Mesenteric fat pad (tissue), 1 donor: ENCODE data around the gene ATP9A. TPM values are rescaled to one million over a fixed set of nuclear protein-coding genes. Genes with fewer than 3 reads are reported as not detected.
A peak's percentile ranks its signal among the peaks of the same experiment; 100 is the strongest.

Experiments
- DNase-seq: peaks from one replicate; pipeline ENCODE4 v3.0.0-alpha.2; 2020; ENCODE audit warnings: low spot score
- total RNA-seq: library from RNA; stranded (reverse); fragmentation: NEBNext Ultra II Directional; extraction: Animal tissue kit (Norgen Biotek cat#: 25700); gene quantifications from one replicate; pipeline ENCODE4 v1.2.1, GENCODE V29; 2021
- donor health status: DM: yes; HTN: yes; CAD: no.

The ATP9A gene
- total RNA-seq, 1 donor from 2014 or later: 109 TPM

DNA sequence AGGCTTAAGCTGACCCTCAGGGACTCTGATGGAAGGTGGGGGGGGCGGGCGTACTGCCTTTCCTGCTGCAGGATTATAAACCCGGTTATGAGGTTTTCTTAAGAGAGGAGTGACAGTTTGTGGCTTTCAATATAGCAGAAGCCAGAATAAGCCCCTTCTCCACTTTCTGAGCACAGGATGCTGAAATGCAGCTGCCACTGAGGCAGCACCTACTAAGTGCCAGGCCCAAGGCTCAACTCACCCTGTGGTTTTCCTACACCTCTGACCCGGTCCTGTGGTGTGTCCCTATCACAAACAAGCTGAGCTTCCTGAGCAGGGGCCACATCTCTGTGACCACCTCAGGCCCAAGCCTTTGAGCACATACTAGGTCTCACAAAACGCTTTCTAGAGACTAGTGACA lies 166.1 kb downstream of the ATP9A start:
- no peak for DNase-seq

GRCh38 chr20:51600950-51601349 lies 167.2 kb downstream of the ATP9A start:
- no peak for DNase-seq

DNA sequence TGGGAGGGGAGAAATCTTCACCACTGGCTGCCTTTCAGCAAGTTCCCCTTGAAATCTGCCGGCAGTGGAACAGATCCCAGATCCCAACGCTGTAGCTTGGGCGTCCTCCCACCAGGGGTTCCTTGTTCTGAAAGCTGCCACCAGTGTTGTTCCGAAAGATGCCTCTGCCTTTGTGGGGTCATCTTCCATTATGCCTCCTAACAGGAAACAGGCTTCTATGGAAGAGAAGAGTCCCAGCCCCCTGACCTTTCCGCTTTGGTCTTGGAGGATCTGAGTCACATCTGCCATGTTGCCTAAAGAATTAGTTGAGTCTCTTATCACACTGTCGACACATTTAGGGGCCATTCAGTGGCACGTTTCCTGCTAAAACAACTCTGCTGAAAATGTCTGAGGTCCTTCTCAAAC lies 168.2 kb downstream of the ATP9A start:
- DNase-seq: no peak

DNA sequence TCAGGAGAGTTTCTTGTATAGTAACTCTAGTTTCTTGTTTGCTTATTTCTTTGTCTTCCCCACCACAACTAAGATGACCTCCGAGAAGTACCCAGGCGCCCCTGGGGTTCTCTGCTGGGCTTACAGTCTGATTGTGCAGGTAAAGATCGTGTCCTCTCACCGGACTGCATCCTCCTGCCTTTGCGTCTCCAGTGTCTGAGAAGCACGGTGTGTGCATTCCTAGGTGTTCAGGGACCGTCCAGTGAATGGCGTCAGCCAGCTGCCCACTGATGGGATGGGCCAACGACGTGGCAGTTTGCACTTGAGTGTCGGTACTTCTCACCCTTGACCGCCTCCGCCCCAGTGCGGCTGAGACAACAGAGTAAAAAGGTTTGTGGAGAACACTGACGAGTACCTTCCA lies 169.6 kb downstream of the ATP9A start:
- no peak for DNase-seq

DNA sequence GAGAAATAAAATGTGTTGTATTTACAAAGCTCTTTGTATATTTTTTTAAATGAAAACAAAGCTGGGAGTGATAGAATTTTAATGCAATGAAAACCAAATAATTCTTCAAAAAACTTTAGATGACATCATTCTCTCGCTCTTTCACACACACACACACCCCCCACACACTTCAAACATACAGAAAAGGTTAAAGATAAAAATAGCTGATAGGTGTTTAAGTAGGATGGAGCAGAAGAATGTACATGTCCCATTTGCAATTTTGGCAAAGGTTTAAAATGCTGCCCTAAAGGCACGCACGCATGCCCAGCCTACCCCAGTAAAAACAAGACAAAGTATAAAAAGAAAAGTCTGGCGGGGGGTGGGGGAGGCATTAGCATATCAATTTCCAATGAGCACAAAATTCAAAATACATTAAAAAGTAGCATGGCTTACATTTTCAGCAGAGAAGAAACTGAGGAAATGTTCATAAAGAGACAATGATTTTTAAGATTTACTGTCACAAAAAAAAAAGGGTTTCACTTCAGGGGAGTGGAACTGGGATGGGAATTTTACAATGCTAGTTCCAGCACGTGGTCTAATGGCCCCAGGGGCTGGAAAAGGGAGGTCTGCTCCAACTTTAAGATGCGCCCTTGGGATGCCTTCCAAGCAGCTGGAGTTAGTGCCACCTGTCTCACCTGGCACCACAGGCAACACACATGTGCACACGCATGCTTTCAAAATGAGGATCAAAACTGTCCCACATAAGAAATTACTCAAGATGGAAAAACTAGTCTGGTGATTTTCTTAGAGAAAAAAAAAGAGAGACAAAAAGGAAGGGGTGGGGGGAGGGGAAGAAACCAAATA lies 170.6 kb downstream of the ATP9A start:
- DNase-seq: no peak

GRCh38 chr20:51596668-51597388 lies 171.4 kb downstream of the ATP9A start:
- DNase-seq: no peak

DNA sequence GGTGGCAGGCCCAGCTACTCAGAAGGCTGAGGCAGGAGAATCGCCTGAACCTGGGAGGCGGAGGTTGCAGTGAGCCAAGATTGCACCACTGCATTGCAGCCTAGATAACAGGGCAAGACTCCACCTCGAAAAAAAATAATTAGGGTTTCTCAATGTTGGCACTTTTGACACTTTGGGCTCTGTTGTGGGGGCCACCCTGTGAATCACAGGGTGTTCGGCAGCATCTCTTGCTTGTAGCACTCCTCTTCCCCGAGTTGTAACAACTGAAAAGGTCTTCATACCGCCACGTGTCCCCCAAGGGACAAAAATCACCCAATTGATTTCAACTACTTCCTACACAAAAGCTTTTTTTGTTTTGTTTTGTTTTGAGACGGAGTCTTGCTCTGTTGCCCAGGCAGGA lies 172.4 kb downstream of the ATP9A start:
- no peak for DNase-seq

DNA sequence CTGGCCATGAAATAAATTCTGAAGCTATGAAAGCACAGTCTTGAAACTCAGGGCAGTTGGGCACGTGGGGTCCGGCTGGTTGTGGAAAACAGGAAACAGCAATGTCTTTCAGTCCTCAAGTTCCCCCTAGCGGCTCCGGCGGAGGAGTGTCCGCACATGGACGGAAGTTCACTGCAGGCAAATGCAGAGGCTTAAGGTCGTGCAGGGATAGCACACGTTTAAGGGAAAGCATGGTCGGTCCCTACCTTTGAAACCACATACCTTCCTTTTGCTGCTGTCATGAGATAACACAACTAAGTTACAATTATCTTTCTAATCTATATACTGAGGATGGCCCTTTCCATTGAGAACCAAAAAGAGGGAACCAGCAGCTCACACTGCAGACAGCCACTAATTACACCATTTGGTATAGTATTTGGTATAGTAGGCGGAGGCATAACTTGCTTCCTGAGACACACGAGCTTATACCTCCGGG lies 173.1 kb downstream of the ATP9A start:
- peak; percentile 92 for DNase-seq

- DNase-seq: no peak
Observed at GRCh38 chr20:51594236-51595057, 173.7 kb downstream of the ATP9A start.

DNA sequence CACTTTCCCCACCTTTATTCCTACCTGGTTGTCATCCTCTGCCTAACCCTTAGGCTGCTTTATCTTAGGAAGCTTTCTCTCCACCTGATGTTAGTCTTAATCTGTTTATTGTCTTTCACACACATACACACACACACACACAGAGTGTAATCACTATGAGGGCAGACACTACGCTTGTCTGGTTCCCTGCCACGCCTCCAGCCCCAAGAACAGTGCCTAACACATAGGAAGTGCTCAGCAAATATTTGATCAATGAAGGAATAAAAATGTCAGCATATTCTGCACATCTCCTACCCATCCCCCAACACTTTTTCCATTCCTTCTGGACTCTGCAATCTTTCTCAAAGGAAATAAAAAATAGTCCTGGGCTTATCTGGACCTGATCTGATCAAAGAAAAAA lies 174.6 kb downstream of the ATP9A start:
- no peak for DNase-seq

DNA sequence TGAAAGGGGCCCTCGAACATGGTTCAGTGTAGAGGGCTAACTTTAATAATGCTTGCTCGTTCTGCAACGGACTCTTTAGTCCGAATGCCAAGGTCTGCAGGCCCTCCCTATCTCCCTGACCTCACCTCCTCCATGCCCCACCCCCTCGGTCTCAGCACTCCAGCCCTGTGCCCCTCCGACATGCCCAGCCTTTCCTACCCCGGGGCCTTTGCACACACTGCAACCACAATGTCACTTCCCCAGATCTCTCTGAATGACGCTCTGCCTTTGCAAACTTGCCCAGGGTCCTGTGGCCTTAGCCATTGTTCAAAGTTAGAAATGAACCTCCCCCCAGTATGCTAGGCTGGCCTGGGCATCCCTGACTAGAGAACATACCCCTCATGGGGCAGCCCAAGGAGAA lies 175.6 kb downstream of the ATP9A start:
- DNase-seq: no peak

GRCh38 chr20:51591871-51592270 lies 176.3 kb downstream of the ATP9A start:
- no peak for DNase-seq

DNA sequence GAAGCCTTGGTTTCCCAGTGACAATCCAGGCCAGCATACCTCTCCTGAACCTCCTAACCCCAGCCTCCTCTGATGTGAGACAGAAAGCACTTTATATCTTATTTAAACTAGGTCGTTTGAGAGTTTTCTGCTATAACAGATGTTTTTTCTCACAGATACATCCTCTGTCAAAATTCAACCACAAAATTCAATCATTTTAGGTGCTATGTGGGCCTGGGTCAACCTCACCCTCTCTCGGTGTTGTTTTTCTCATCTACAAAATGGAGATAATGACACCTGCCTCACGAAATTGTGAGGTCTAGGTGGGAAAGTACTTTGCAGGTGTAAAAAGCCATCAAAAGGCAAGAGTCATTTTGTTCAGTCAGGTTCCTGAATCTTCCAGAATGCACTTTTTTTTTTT lies 179.4 kb downstream of the ATP9A start:
- no peak for DNase-seq

- DNase-seq: no peak
Observed at GRCh38 chr20:51587145-51587544, 181.0 kb downstream of the ATP9A start.

DNA sequence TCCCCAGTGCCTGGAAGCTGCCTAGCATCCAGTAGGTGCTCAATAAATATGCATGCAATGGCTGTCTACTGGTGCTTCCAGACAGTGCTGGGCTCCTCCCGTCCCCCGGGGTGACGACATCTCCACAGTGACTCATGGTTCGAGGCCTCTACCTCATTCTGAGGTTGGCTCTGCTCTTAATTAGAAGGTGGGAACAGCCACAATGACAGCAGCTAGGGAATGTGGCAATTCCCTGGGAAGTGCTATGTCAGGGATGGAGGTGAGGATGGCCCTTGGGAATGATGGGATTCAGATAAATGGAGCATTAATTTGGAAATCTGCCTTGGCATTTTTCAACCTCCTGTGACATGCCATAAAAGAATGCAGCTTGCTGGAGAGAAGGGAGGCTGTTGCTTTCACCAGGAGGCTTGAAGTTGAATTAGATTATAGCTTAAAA lies 182.2 kb downstream of the ATP9A start:
- DNase-seq: no peak

DNA sequence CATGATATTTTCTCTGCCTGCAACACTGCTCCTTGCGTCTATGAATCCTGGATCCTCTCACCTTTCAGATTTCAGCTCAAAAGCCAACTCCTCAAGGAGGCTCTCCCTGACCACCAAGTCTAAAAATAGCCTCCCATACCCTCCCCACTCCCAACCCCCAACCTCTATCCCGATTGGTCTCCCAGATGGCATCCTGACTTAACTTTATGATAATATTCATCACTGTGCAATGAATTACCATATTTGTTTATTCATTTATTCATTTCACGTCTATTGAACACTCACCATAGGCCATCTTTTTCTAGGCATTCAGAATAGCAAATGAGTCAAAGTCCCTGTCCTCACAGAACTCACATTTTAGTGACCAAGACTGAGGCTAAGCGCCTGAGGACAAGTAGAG lies 183.0 kb downstream of the ATP9A start:
- DNase-seq: no peak

DNA sequence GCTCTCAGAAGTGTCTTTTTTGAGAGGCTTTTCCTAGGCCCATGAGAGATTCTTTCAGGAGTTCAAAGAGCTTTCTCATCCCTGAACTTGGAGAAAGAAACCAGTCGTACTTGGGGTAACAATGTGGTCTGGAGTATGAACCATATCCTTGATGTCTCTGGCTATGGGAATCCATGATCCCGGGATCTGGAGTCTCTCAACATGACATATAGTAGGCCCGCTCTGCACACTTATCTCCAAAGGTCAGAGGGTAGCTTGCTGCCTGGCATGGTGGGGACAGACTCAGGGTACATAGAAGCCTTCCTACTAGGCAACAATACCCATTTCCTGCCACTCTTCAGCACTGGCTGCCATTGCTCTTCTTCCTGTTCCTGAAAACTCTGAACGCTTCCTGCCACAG lies 183.5 kb downstream of the ATP9A start:
- no peak for DNase-seq

- no peak for DNase-seq
Observed at GRCh38 chr20:51584116-51584515, 184.1 kb downstream of the ATP9A start.

- no peak for DNase-seq
Observed at GRCh38 chr20:51583499-51583898, 184.7 kb downstream of the ATP9A start.

DNA sequence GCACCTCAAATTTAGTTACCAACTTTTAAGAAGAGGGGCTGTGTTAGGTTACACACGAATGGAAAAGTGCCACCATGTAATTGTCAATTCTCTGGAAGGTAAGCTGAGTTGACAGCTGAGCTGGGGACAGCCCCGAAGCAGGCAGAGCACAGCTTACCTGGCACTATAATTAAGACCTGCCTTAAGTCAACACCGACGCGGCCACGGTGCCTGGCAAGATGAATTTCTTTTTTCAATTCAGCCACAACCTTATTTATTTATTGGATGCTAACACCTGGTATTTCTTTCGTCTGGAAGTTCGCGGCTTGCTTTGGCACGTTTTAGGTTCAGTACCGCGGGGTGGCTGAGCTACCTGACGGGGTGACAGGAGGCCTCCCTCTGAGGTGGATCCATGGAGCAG lies 185.1 kb downstream of the ATP9A start:
- DNase-seq: no peak

DNA sequence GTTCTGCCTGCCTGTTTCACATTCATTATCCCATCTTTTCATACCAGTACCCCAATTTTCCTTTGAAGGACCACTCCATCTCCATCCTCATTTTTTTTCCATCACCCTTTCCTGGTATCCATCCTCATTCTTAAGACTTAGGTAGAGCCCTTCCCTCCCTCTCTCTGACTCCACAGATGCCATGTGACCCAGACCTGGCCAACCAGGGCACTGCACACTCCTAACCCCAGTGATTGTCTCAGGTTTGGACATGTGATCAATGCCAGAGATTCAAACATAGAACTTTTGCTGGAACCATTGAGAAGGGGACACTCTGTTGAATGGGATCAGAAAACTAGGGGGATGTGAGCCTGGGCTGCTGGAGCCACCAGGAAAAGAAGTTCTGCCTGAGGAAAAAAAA lies 186.6 kb downstream of the ATP9A start:
- no peak for DNase-seq

DNA sequence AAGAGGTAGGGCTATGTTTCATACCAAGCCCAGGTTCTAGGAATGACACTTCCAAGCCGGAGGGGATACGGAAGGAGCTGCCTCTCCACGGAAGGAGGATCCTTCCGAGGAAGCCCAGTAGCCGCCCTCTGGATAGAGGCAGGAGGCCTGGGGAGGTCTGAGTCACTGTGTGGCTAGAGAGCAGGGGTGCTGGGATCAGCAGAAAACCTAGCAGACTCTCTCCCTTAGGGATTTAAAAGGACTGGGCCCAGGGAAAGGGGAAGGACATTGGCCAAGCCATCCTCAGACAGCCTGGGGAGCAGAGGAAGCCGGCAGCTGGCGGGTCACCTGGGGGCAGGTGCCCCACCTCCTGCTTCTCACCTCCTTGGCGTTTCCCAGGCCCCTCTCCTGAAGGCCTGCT lies 189.1 kb downstream of the ATP9A start:
- DNase-seq: no peak
